Muscle layer of colon (tissue), 2 donors: Measurements from ENCODE around the gene NOXA1.
"Not testable (repeated sequence)": the region's sequence is repeated elsewhere in the genome, so short reads cannot be mapped to it uniquely, and the experiment has no call there.

ENCODE experiments used
- H3K27ac ChIP-seq: one replicate; pipeline ENCODE4 v1.7.0; 2013; ENCODE audit warnings: low read depth, mild to moderate bottlenecking, low read length, moderate library complexity
- H3K27me3 ChIP-seq, 2 donors: one replicate each; pipeline ENCODE4 v1.7.0; 2013; ENCODE audit warnings: low read length in 2 of 2, mild to moderate bottlenecking in 2 of 2; ENCODE audit not compliant: insufficient read depth in 2 of 2, control insufficient read depth in 1 of 2
- H3K36me3 ChIP-seq: one replicate; pipeline ENCODE4 v1.7.0; 2013; ENCODE audit warnings: mild to moderate bottlenecking, low read length; ENCODE audit not compliant: insufficient read depth
- H3K4me1 ChIP-seq: one replicate; pipeline ENCODE4 v1.7.0; 2013; ENCODE audit warnings: mild to moderate bottlenecking, low read length; ENCODE audit not compliant: insufficient read depth
- H3K4me3 ChIP-seq, 2 donors: one replicate each; pipeline ENCODE4 v1.7.0; 2013; ENCODE audit warnings: low read length in 2 of 2, low read depth in 1 of 2, mild to moderate bottlenecking in 1 of 2, moderate library complexity in 1 of 2
- H3K9ac ChIP-seq: one replicate; pipeline ENCODE4 v1.7.0; 2013; ENCODE audit warnings: low read length
- H3K9me3 ChIP-seq: one replicate; pipeline ENCODE4 v1.7.0; 2013; ENCODE audit warnings: mild to moderate bottlenecking, low read length
- donor health status: abdominal sarcoma.
- donor health status: Adenocarcinoma of cecum.

Gene NOXA1

GRCh38 chr9:137450539-137451222, 27.5 kb downstream of the NOXA1 start:
- not testable (repeated sequence) for H3K27ac ChIP-seq, H3K9ac ChIP-seq, H3K27me3 ChIP-seq, H3K9me3 ChIP-seq, H3K4me3 ChIP-seq, H3K36me3 ChIP-seq
- peaks cover 11% of the 10 kb centered on the region for H3K4me1 ChIP-seq

GRCh38 chr9:137451264-137452005, 28.2 kb downstream of the NOXA1 start:
- H3K9ac ChIP-seq, H3K9me3 ChIP-seq, H3K27ac ChIP-seq, H3K27me3 ChIP-seq, H3K36me3 ChIP-seq, H3K4me3 ChIP-seq: not testable (repeated sequence)
- H3K4me1 ChIP-seq = peaks cover 11% of the 10 kb centered on the region

GRCh38 chr9:137452006-137452760, 29.0 kb downstream of the NOXA1 start:
- Histone ChIP-seq H3K36me3 (peaks cover 10% of the 10 kb centered on the region), H3K9ac (no peak overlapping the region), H3K4me1 (peaks cover 11% of the 10 kb centered on the region), H3K27ac (no peak overlapping the region), H3K4me3 (no peak overlapping the region), H3K9me3 (no peaks in the 10 kb centered on the region), H3K27me3 (no peaks in the 10 kb centered on the region)

DNA sequence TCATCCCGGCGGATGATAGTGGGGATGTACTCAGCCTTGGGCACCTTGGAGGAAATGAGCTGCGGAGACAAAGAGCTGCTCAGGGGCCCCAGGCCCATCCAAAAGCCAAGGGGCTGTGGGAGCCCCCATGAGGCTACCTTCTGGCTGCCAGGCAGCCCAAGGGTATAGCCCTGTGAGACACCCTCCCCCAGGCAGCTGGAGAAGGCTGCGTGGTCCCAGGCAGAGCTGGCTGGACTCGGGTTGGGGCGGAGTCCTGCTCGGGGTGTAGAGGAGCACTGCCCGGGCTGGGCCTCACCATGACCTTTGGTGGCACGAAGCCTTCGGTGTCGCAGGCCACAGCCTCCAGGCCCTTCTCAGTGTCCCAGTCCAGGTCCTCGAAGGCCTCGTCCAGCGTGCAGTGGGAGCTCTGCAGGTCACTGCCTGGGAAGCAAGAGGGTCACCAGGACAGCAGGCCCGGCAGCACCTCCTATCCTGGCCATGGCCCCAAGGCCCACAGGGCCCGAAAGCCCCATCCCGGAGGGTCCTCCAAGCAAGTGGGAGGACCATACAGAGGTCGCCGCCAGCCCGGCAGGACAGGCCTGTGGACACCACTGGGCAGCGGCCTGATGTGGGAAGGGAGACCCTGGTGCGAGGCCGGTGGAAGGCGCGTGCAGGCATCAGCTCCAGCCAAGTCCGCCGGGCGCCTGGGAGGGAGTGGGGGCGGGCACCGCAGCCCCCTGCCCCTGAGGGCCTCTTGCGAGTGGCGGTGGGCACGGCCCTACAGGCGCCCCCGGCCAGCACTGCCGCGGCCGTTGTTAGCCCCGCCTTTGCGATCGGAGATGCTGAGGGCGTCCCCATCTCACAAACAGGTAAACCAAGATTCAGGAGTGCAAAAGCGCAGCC, 29.8 kb downstream of the NOXA1 start:
- peaks cover 11% of the 10 kb centered on the region for H3K4me1 ChIP-seq
- no peak overlapping the region for H3K9ac ChIP-seq
- no peak overlapping the region for H3K27ac ChIP-seq
- H3K36me3 ChIP-seq = peaks cover 11% of the 10 kb centered on the region
- no peaks in the 10 kb centered on the region for H3K27me3 ChIP-seq
- no peaks in the 10 kb centered on the region for H3K9me3 ChIP-seq
- peak overlapping the region; percentile 54 to 66 for H3K4me3 ChIP-seq

- H3K9me3 ChIP-seq = no peaks in the 10 kb centered on the region
- H3K36me3 ChIP-seq = peaks cover 11% of the 10 kb centered on the region
- peaks cover 11% of the 10 kb centered on the region for H3K4me1 ChIP-seq
- H3K9ac ChIP-seq = no peak overlapping the region
- H3K27ac ChIP-seq = no peak overlapping the region
- H3K27me3 ChIP-seq = no peaks in the 10 kb centered on the region
- peak overlapping the region; percentile 54 to 66 for H3K4me3 ChIP-seq
Measured at GRCh38 chr9:137453643-137454081, 30.5 kb downstream of the NOXA1 start.

- Histone ChIP-seq H3K9ac (peak overlapping the region; percentile 21), H3K4me3 (peak overlapping the region; percentile 20 to 52)
Measured at GRCh38 chr9:137454145-137454596, 31.0 kb downstream of the NOXA1 start.

GRCh38 chr9:137454597-137455358, 31.6 kb downstream of the NOXA1 start:
- peak overlapping the region; percentile 44 for H3K27ac ChIP-seq
- no peaks in the 10 kb centered on the region for H3K27me3 ChIP-seq
- peaks cover 16% of the 10 kb centered on the region for H3K4me1 ChIP-seq
- H3K9ac ChIP-seq = peak overlapping the region; percentile 21
- no peaks in the 10 kb centered on the region for H3K9me3 ChIP-seq
- H3K36me3 ChIP-seq = peaks cover 11% of the 10 kb centered on the region
- peak overlapping the region; percentile 20 to 52 for H3K4me3 ChIP-seq

More at GRCh38 chr9:137454145-137454596, 31.0 kb downstream of the NOXA1 start:
- Histone ChIP-seq H3K36me3 (peaks cover 11% of the 10 kb centered on the region), H3K9me3 (no peaks in the 10 kb centered on the region), H3K27ac (peak overlapping the region; percentile 44), H3K4me1 (peaks cover 11% of the 10 kb centered on the region), H3K27me3 (no peaks in the 10 kb centered on the region)

- Histone ChIP-seq H3K4me1 (peaks cover 17% of the 10 kb centered on the region), H3K4me3 (no peak overlapping the region)
Measured at GRCh38 chr9:137455359-137455991, 32.3 kb downstream of the NOXA1 start.

GRCh38 chr9:137456061-137456863, 33.1 kb downstream of the NOXA1 start:
- Histone ChIP-seq H3K36me3 (peaks cover 11% of the 10 kb centered on the region), H3K4me1 (peaks cover 17% of the 10 kb centered on the region), H3K4me3 (no peak overlapping the region), H3K27ac (no peak overlapping the region), H3K27me3 (no peaks in the 10 kb centered on the region), H3K9me3 (no peaks in the 10 kb centered on the region), H3K9ac (no peak overlapping the region)

More at GRCh38 chr9:137455359-137455991, 32.3 kb downstream of the NOXA1 start:
- no peak overlapping the region for H3K27ac ChIP-seq
- H3K9ac ChIP-seq = no peak overlapping the region
- no peaks in the 10 kb centered on the region for H3K27me3 ChIP-seq
- peaks cover 11% of the 10 kb centered on the region for H3K36me3 ChIP-seq
- no peaks in the 10 kb centered on the region for H3K9me3 ChIP-seq
